Measurements from ENCODE around the gene OCLN. TPM values are rescaled to one million over a fixed set of nuclear protein-coding genes. Genes with fewer than 3 reads are reported as not detected.
"Not testable (repeated sequence)": the region's sequence is repeated elsewhere in the genome, so short reads cannot be mapped to it uniquely, and the experiment has no call there.

Gene OCLN
- total RNA-seq, 1 donor from 2014 or later, result 67.5 TPM

- H3K36me3 Mint-ChIP-seq, result no peaks in the 10 kb centered on the region
- no peak overlapping the region for H2AFZ ChIP-seq (replicated peaks)
- H3F3A ChIP-seq (ENCODE audit: low read depth), result no peaks in the 10 kb centered on the region
- TF ChIP-seq, protein P1, sequence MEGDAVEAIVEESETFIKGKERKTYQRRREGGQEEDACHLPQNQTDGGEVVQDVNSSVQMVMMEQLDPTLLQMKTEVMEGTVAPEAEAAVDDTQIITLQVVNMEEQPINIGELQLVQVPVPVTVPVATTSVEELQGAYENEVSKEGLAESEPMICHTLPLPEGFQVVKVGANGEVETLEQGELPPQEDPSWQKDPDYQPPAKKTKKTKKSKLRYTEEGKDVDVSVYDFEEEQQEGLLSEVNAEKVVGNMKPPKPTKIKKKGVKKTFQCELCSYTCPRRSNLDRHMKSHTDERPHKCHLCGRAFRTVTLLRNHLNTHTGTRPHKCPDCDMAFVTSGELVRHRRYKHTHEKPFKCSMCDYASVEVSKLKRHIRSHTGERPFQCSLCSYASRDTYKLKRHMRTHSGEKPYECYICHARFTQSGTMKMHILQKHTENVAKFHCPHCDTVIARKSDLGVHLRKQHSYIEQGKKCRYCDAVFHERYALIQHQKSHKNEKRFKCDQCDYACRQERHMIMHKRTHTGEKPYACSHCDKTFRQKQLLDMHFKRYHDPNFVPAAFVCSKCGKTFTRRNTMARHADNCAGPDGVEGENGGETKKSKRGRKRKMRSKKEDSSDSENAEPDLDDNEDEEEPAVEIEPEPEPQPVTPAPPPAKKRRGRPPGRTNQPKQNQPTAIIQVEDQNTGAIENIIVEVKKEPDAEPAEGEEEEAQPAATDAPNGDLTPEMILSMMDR (IDR thresholded peaks at IDR 0.05), result no peak
- TF ChIP-seq EZH2phosphoT487 (IDR thresholded peaks at IDR 0.05) (no peak), EZH2 (IDR thresholded peaks at IDR 0.05) (no peak)
- H3K4me2 ChIP-seq, result peak overlapping the region; percentile 9
- peaks cover 17% of the 10 kb centered on the region for H3K4me1 Mint-ChIP-seq
- no peaks in the 10 kb centered on the region for H3K27me3 ChIP-seq
- no peaks in the 10 kb centered on the region for H3K36me3 ChIP-seq
- no peak overlapping the region for H3K4me3 Mint-ChIP-seq
- no peaks in the 10 kb centered on the region for H3K27me3 Mint-ChIP-seq (ENCODE audit: insufficient read depth, low read depth)
- peak overlapping the region; percentile 13 for H3K27ac ChIP-seq
- H3K4me3 ChIP-seq, result no peak overlapping the region
- peaks cover 15% of the 10 kb centered on the region for H4K20me1 ChIP-seq (ENCODE audit: low read depth)
- DNase-seq (ENCODE audit: low spot score), result no peak
- H3K79me2 ChIP-seq (ENCODE audit: low read depth), result peaks cover 5% of the 10 kb centered on the region
- H3K9ac ChIP-seq, result peak overlapping the region; percentile 22
- H3K4me1 ChIP-seq, result peaks cover 9% of the 10 kb centered on the region
- peak overlapping the region; percentile 29 for H3K27ac Mint-ChIP-seq
- H3K9me3 Mint-ChIP-seq, result no peaks in the 10 kb centered on the region
- no peaks in the 10 kb centered on the region for H3K9me3 ChIP-seq (ENCODE audit: low read depth)
Observed at GRCh38 chr5:69530561-69531405, 38.2 kb downstream of the OCLN start.

DNA sequence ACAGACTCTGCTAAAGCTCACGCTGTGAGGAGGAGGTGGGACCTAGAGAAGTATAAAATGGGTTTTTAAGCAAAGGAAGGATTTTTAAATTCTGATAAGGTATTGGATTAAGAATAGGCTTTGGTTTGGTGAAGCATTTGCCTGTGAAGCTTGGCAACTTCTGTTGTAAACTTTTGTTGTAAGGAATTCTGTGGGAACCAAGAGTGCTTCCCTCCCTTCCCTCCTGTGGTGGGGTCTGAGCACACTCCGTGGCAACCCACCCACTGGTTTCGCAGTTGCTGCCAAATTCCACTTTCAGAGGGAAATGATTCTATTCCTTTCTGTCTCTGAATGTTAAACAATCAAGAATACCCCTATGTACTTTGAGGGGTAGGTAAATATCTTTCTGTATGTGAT is 38.8 kb downstream of the OCLN start:
- Histone ChIP-seq H3K27ac (peak overlapping the region; percentile 13), H3F3A (ENCODE audit: low read depth) (no peaks in the 10 kb centered on the region), H3K27me3 (no peaks in the 10 kb centered on the region), H3K4me3 (no peak overlapping the region), H3K4me1 (peaks cover 9% of the 10 kb centered on the region), H3K9me3 (ENCODE audit: low read depth) (no peaks in the 10 kb centered on the region), H2AFZ (replicated peaks) (no peak overlapping the region), H3K9ac (no peak overlapping the region), H3K4me2 (peak overlapping the region; percentile 9), H4K20me1 (ENCODE audit: low read depth) (peaks cover 15% of the 10 kb centered on the region), H3K79me2 (ENCODE audit: low read depth) (peaks cover 5% of the 10 kb centered on the region), H3K36me3 (no peaks in the 10 kb centered on the region)
- H3K27ac Mint-ChIP-seq, result peak overlapping the region; percentile 29
- H3K27me3 Mint-ChIP-seq (ENCODE audit: insufficient read depth, low read depth), result no peaks in the 10 kb centered on the region
- H3K9me3 Mint-ChIP-seq, result no peaks in the 10 kb centered on the region
- H3K4me1 Mint-ChIP-seq, result peaks cover 17% of the 10 kb centered on the region
- no peaks in the 10 kb centered on the region for H3K36me3 Mint-ChIP-seq
- no peak for DNase-seq (ENCODE audit: low spot score)
- TF ChIP-seq, protein P1 (IDR thresholded peaks at IDR 0.05), result no peak
- TF ChIP-seq EZH2phosphoT487 (IDR thresholded peaks at IDR 0.05), result no peak
- no peak for TF ChIP-seq EZH2 (IDR thresholded peaks at IDR 0.05)
- H3K4me3 Mint-ChIP-seq, result no peak overlapping the region

GRCh38 chr5:69537911-69538310 is 45.3 kb downstream of the OCLN start:
- not testable (repeated sequence) for H3K9me3 ChIP-seq (ENCODE audit: low read depth); H3K36me3 Mint-ChIP-seq; H3K27ac Mint-ChIP-seq; H2AFZ ChIP-seq (replicated peaks); H3K36me3 ChIP-seq; H3K4me2 ChIP-seq; H3K4me3 ChIP-seq; H3F3A ChIP-seq (ENCODE audit: low read depth); H4K20me1 ChIP-seq (ENCODE audit: low read depth); H3K4me1 ChIP-seq; H3K27me3 Mint-ChIP-seq (ENCODE audit: insufficient read depth, low read depth); H3K4me3 Mint-ChIP-seq; DNase-seq (ENCODE audit: low spot score); H3K9ac ChIP-seq; H3K27ac ChIP-seq; H3K4me1 Mint-ChIP-seq; H3K79me2 ChIP-seq (ENCODE audit: low read depth); H3K9me3 Mint-ChIP-seq; H3K27me3 ChIP-seq

- H3K4me2 ChIP-seq; H4K20me1 ChIP-seq (ENCODE audit: low read depth); H3K4me1 ChIP-seq; H3F3A ChIP-seq (ENCODE audit: low read depth); H3K36me3 ChIP-seq; H3K9me3 ChIP-seq (ENCODE audit: low read depth); H3K4me1 Mint-ChIP-seq; H2AFZ ChIP-seq (replicated peaks); H3K9ac ChIP-seq; H3K27me3 ChIP-seq; H3K79me2 ChIP-seq (ENCODE audit: low read depth); H3K27ac Mint-ChIP-seq; H3K36me3 Mint-ChIP-seq; H3K9me3 Mint-ChIP-seq; DNase-seq (ENCODE audit: low spot score); H3K4me3 ChIP-seq; H3K27ac ChIP-seq; H3K27me3 Mint-ChIP-seq (ENCODE audit: insufficient read depth, low read depth); H3K4me3 Mint-ChIP-seq: not testable (repeated sequence)
Observed at GRCh38 chr5:69538735-69539134, 46.1 kb downstream of the OCLN start.

DNA sequence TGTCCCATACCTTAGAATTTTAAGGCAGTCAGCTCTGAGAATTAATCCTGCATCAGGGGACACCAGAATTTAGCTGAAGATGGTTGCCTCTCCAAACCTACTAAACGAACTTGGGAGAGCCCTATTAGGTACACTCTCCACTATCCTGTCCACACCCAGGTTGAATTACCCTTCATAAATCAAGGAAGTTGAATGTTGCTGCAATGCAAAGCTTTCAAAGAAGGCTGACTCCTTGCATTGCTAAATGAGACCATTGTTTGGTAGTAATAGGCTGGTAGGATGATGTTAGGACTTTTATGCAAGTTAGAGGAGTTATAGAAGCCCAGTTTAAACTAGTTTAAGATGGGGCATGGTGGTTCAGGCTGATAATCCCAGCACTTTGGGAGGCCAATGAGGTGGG is 48.8 kb downstream of the OCLN start:
- H3K36me3 Mint-ChIP-seq; H4K20me1 ChIP-seq (ENCODE audit: low read depth); H3K9me3 ChIP-seq (ENCODE audit: low read depth); H3K36me3 ChIP-seq; H3K4me1 ChIP-seq; H3K4me1 Mint-ChIP-seq; H3K27me3 Mint-ChIP-seq (ENCODE audit: insufficient read depth, low read depth); H2AFZ ChIP-seq (replicated peaks); H3K27ac ChIP-seq; H3K9me3 Mint-ChIP-seq; DNase-seq (ENCODE audit: low spot score); H3K9ac ChIP-seq; H3K27me3 ChIP-seq; H3K27ac Mint-ChIP-seq; H3K4me3 ChIP-seq; H3F3A ChIP-seq (ENCODE audit: low read depth); H3K4me2 ChIP-seq; H3K4me3 Mint-ChIP-seq; H3K79me2 ChIP-seq (ENCODE audit: low read depth): not testable (repeated sequence)

DNA sequence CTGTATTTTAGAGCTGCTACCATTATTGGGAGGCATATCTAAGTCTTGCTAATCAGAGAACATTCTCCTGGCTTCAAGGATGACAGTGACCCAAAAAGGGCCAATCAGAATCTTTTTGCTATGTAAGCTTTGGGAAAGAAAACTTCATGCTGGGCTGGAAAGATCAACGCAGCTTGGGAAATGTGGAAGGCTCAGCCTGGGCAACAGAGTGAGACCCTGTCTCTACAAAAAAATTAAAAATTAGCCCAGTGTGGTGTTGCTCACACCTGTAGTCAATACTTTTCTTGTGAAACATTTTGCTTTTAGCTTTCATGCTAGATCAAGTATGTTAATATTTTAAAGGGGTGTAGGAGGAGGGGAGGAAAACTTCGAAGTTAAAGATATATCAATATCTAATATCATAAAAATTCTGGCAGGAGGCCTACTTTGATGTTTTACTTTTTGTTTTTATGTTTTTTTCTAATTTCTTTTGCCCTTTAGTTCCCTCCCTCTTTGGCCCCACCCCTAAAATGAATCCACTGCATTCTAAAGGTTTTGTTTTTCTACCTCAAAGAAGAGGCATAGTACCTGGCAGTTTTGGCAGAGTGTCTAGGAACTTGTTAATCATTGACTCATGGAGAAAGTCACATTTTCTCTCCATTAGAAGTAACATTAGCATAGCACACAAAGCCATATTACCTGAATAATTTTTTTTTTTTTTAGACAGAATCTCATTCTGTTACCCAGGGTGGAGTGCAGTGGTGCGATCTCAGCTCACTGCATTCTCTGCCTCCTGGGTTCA is 50.4 kb downstream of the OCLN start:
- H3K4me1 Mint-ChIP-seq; DNase-seq (ENCODE audit: low spot score); H3K9ac ChIP-seq: not testable (repeated sequence)

More for the DNA sequence above, 50.4 kb downstream of the OCLN start:
- not testable (repeated sequence) for H3K27ac Mint-ChIP-seq; H3K9me3 Mint-ChIP-seq; H3K4me2 ChIP-seq; H3K4me3 ChIP-seq; H4K20me1 ChIP-seq (ENCODE audit: low read depth); H3K36me3 Mint-ChIP-seq; H3F3A ChIP-seq (ENCODE audit: low read depth); H3K27ac ChIP-seq; H3K4me3 Mint-ChIP-seq; H3K36me3 ChIP-seq; H2AFZ ChIP-seq (replicated peaks); H3K79me2 ChIP-seq (ENCODE audit: low read depth); H3K4me1 ChIP-seq; H3K27me3 Mint-ChIP-seq (ENCODE audit: insufficient read depth, low read depth); H3K9me3 ChIP-seq (ENCODE audit: low read depth); H3K27me3 ChIP-seq

Data from neural progenitor cell (in vitro differentiated cells).